ENCODE results near the gene ANKRD45.
"Not testable (repeated sequence)": the region's sequence is repeated elsewhere in the genome, so short reads cannot be mapped to it uniquely, and the experiment has no call there.

The ANKRD45 gene

GRCh38 chr1:173642450-173643139, 27.1 kb downstream of the ANKRD45 start:
- DNase-seq (ENCODE audit: low read depth): not testable (repeated sequence)

DNA sequence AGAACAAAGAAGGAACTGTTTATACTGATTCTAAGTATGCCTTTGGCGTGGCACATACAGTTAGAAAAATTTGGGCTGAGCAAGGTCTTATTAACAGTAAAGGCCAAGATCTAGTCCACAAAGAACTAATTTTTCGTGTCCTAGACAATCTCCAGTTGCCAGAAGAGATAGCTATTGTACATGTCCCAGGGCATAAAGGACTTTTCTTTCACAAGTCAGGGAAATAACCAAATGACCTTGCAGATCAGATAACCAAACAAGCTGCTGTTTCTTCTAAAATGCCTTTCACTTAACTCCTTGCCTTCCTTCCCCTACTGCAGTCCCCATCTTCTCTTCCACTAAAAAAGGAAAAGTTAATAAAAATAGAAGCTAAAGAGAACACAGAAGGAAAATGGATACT, 30.5 kb downstream of the ANKRD45 start:
- no peak for DNase-seq (ENCODE audit: low read depth)

GRCh38 chr1:173638043-173639021, 31.3 kb downstream of the ANKRD45 start:
- no peak for DNase-seq (ENCODE audit: low read depth)

DNA sequence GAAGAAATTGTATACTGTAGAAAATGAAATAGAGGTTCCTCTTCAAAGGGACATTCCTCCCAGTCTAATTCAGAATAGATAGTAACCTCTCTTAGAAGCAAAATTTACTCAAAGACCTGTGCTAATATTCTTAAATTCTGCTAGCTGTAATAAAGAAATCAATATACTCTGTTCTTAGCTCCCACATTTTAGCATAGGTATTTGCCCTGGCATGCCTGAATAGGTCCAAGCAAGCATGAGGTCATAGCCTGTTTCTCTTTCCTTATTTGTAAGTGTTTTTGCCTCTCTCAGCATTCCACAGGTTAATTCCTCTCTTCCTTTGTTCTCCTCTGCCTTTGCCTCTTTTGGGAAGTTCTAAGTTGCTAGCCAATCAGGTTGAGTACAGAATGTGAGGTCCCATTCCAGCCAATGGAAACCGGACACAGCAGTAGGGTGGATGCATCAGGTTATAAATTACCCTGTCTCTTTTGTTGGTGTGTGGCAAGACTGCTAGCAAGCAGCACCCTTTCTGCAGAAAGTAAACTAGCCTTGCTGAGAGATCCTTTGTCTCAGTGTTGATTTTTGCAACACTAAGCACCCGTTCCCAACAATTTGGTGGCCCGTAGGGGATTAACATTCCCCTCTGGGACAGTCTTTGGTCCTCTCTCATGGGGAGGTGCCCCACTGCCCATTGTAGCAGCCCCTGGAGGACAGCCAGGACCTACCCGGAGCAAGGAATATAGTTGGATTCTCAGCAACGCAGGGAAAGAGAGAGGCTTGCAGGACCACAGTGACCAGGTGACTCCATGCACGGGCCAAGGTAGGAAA, 32.2 kb downstream of the ANKRD45 start:
- not testable (repeated sequence) for DNase-seq (ENCODE audit: low read depth)

DNA sequence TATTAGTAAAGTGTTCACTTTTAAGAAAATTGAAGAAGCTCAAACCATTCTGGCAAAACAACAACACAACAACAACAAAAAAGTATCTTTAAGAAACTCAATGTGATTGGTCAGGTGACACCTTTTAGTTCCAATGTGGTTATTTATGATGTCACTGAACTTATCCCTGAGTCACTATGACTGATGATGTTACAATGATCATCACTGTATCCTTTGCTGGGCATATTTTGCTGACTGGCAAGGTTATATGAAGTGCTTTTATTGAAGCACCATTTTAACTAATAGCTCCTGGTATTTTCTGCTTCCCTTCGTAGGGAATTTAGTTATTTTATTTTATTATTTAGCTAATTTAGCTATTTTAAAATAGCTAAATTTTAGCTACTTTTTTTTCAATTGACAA, 34.5 kb downstream of the ANKRD45 start, which contains the start of gene TEX50:
TSS of gene TEX50 (plus strand) at position 223 of the 400 bp plus-strand sequence. CDS start 184 bp downstream, outside the sequence.
- no peak for DNase-seq (ENCODE audit: low read depth)

DNA sequence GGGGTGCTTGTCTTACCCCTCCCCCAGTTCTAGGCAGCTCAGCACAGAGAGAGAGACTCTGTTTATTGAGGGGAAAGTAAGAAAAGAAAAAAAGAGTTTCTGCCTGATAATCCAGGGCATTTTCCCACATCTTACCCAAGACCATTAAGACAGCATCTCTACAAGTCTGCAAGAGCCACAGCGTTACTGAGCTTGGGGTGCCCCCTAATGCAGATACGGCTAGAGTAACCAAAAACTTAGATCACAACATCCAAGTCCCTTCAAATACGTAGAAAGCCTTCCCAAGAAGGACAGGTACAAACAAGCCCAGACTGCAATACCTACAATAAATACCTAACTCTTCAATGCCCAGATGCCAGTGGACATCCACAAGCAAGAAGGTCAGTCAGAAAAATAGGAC, 40.8 kb downstream of the ANKRD45 start:
- DNase-seq (ENCODE audit: low read depth): no peak

DNA sequence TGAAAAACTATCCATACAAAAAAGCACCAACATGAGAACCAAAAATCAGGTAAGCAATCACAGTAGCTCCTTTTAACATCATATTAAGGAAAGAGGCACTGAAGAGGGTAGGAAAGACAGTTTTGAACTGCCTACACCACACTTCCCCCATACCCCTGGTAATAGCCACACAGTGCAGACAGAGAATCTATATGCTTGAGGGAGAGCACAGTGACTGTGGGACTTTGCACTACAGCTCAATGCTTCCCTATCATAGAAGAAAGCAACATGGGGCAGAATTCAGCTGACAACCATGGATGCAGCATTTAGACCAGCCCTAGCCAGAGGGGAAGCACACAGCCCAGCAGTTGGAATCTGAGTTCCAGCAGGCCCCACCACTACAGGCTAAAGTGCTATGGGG, 42.4 kb downstream of the ANKRD45 start:
- DNase-seq (ENCODE audit: low read depth): no peak

GRCh38 chr1:173616859-173617258, 52.8 kb downstream of the ANKRD45 start:
- DNase-seq (ENCODE audit: low read depth): no peak

DNA sequence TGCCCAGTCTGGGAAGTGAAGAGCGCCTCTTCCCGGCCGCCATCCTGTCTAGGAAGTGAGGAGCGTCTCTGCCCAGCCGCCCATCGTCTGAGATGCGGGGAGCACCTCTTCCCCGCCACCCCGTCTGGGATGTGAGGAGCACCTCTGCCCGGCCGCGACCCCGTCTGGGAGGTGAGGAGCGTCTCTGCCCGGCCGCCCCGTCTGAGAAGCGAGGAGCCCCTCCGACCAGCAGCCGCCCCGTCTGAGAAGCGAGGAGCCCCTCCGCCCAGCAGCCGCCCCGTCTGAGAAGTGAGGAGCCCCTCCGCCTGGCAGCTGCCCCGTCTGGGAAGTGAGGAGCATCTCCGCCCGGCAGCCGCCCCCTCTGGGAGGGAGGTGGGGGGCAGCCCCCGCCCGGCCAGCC, 56.6 kb downstream of the ANKRD45 start:
- DNase-seq (ENCODE audit: low read depth): not testable (repeated sequence)

DNA sequence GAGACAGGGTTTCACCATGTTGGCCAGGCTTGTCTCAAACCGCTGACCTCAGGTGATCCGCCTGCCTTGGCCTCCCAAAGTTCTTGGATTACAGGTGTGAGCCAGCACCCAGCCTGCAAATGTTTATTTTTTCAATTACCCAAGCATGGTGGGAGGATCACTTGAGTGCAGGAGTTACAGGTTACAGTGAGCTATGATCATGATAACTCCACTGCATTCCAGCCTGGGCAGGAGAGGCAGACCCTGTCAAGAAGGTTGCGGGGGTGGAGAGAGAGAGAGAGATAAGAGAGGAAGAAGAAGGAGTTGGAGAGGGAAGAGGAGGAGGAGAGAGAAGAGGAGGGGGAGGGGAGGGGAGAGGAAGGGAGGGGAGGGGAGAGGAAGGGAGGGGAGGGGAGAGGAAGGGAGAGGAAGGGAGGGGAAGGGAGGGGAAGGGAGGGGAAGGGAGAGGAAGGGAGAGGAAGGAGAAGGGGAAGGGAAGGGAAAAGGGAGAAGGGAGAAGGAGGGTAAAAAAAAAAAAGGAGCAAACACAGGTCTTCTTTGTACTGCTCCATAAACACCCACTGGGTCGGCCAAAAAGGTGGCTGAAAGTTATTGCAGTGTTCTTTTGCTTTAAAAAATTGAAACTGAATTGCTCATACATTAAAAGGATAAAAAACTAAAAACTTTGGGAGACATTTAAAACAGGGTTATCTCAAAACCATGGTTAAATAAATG, 61.0 kb downstream of the ANKRD45 start:
- DNase-seq (ENCODE audit: low read depth): no peak

GRCh38 chr1:173603056-173603591, 66.5 kb downstream of the ANKRD45 start, which contains the start of gene SLC9C2:
Gene SLC9C2 (minus strand): TSS chr1:173603072. CDS start chr1:173601776, 1,296 bp downstream.
- DNase-seq (ENCODE audit: low read depth): no peak

GRCh38 chr1:173601588-173601987, 68.1 kb downstream of the ANKRD45 start:
- DNase-seq (ENCODE audit: low read depth): no peak

DNA sequence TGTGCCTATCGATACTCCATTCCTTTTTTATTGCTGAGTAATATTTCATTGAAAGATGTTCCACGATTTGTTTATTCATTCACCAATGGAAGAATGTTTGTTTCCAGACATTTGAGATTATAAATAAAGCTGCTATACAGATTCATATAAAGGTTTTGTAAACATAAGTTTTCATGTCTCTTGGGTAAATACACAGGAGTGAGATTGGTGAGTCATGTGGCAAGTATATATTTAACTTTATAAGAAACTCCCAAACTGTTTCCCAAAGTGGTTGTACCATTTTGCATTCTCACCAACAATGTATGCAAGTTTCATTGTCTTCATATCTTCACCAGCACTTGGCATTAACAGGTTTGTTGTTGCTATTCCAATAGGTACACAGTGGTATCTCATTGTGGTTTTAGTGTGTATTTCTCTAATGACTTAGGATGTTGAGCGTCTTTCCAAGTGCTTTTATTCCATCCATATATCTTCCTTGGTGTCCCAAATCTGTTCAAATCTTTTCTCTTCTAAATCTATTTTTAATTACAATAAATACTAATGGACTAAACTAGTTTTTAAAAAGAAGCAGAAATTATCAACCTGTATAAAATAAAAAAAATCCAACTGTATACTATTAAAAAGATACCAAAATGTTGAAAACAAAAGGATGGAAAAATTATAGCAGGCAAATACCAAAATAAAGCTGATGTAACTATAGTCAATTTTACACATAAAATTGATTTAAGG, 73.4 kb downstream of the ANKRD45 start:
- no peak for DNase-seq (ENCODE audit: low read depth)

GRCh38 chr1:173591138-173591537, 78.5 kb downstream of the ANKRD45 start:
- DNase-seq (ENCODE audit: low read depth): not testable (repeated sequence)

- no peak for DNase-seq (ENCODE audit: low read depth)
These were observed 79.1 kb downstream of the ANKRD45 start for GRCh38 chr1:173590557-173590956.

DNA sequence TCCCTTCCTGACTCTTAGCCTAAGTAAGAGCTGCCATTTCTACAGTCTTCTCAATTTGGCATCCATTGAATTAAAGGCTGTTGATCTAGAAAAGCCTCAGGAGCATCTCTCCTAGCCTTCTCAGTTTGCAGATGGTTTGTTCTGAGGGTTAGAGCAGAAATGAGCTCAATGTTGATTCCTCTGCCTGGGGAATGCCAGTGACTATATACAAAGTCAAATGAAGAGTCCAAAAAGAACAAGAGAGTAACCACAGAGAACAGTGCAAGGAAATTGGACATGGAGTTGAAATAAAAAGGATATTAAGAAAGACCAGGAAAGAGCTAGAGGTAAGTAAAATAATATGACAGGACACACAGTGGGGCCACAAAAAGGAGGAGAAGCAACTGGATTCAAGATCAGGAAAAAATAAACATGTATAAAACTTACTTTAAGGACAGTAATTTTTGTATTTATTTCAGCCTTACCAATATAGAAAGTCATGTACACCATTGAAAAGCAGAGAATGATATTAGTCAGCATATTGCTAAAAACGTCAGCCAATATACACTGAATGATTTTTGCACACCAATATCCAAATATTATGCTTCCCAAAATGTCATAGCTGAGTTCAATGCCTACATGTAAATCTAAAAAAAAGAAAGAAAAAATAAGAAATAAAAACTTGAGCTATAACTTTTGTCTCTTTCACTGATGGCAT, 88.1 kb downstream of the ANKRD45 start:
- no peak for DNase-seq (ENCODE audit: low read depth)

DNA sequence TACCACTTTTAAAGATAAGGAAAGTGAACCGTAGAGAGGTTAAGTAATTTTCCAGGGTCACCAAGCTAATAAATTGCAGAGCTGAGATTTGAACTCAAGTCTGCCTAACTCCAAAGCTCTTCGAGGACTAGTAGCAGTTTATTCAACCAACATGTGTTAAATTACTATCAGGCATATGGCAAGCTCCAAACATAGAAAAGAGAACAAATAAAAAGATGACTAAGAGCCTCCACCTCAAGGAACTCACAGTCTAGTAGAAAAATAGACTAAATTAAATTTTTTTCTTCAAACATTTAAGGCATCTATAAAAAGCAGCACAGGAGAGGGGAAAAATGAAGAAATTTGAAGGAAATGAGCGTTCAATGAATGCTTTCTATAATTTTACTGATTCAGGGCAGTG, 89.0 kb downstream of the ANKRD45 start:
- DNase-seq (ENCODE audit: low read depth): no peak

- DNase-seq (ENCODE audit: low read depth): no peak
These were observed 89.6 kb downstream of the ANKRD45 start for GRCh38 chr1:173580071-173580470.

DNA sequence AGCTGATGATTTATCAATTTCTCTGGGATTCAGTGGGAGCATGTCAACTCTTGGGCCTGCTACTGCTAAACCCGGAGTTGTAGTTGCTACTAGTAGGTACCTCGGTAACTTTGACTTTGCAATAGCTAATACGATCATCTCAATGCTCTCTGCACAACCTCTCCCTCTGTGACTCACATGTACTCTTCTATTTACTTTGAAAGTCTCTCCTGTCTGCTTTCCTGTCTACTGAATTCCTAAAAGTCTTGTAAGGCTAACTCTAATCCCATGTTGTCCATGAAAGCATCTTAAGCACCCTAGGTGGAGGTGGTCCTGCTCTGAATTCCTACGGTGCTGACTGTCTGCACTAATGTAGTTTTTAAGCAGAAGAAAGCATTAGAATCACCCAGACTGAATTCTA, 96.1 kb downstream of the ANKRD45 start:
- no peak for DNase-seq (ENCODE audit: low read depth)

All from stimulated activated CD8-positive, alpha-beta memory T cell treated with anti-CD3 and anti-CD28 coated beads, Interleukin-7, amount 100 ng/mL, for 24 hours (primary cell).